HL-60/S4 treated with phorbol 12-myristate 13-acetate at 8.2 ng/mL for 4 days and 3 days (cell line): ENCODE results near the gene IFI30.

ENCODE experiments used
- in situ Hi-C: fragments of 300-500 bp; cut with MboI; formaldehyde crosslinking; loops from 2 replicates; pipeline ENCODE4 v1.15.0; 2022; ENCODE audit warnings: low sequenced_read_pairs

Gene IFI30

DNA sequence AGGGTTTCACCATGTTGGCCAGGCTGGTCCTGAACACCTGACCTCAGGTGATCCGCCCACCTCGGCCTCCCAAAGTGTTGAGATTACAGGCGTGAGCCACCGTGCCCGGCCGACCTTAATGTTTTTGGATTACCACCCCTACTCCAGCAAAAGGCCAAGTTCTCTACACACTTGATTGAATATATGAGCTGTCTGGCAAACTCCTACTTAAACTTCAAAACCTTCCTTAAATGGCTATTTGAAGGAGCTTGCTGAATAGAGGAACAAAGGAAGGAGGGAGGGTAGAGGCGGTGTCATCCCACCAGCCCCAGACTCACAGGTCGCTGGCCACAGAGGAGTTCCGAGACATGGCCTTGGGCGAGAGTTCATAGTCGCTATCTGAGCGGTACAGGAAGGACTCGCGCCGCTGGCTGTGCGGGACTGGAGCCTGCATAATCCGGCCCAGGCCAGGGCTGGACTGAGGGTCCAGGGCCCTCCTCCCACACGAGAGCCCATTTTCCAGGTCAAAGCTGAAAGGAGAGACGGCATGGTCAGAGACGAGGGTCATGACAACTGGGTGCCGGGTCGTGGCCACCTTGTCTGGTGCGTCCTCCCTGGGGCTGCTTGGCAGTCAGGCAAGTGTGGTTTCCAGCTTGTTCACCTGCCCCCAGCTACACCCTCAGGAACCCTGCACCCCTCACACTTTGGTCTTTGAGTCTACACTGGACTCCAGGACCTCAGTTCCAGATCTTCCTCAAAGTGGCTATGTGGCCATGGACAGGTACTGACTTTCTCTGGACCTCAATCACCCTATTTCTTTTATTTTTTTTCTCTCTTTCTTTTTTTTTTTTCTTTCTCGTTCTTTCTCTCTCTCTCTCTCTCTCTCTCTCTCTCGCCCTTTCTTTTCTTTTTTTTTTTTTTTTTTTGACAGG, 48.5 kb downstream of the IFI30 start:
- in situ Hi-C loops = loop anchor here (25.0 kb wide), 1 partner anchor 115 kb away; the partner anchor contains the start of gene PGPEP1

GRCh38 chr19:18223860-18224524, 50.4 kb downstream of the IFI30 start:
- in situ Hi-C loops = loop anchor here (25.0 kb wide), 1 partner anchor 113 kb away; the partner anchor contains the start of gene PGPEP1

DNA sequence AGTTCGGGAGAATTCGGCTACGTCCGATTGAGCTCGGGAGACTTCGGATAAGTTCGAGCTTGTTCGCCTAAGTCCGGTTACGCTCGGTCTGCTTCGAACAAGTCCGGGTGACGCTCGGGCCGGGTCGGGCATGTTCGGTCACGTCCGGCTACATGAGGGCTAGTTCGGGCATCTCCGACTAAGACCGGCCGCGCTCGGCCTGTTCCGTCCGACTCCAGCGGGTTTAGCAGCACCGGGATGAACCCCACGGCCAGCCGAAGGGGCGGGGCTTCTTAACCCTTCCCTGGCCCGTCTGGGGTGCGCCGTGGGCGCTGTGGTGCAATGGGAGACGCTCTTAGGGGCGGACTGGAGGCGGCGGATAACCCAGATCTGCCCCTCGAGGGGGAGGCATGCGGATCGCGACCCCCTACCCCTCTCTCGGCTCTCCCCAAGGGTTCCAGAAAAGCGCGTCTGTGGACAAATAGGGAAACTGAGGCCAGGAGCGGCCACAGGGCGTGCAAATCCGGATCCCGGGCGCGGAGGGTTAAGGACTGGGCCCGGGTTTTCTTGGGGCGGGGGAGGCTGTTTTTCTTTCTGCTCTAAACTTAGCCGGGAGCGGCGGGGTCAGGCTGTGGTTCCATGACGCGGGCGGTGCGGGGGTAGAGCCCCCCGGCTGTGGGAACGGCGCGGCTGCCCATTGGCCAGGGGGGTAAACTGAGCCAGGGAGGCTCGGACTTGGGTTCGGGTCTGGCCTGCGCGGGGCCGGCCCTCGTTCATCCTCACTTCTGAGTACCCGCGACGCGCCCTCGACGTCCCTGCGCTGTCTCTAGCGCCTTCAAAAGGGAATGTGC, 51.1 kb downstream of the IFI30 start:
- in situ Hi-C loops = loop anchor here (25.0 kb wide), 1 partner anchor 113 kb away; the partner anchor contains the start of gene PGPEP1

GRCh38 chr19:18225355-18225701, 51.7 kb downstream of the IFI30 start:
- in situ Hi-C loops = no loop called here

DNA sequence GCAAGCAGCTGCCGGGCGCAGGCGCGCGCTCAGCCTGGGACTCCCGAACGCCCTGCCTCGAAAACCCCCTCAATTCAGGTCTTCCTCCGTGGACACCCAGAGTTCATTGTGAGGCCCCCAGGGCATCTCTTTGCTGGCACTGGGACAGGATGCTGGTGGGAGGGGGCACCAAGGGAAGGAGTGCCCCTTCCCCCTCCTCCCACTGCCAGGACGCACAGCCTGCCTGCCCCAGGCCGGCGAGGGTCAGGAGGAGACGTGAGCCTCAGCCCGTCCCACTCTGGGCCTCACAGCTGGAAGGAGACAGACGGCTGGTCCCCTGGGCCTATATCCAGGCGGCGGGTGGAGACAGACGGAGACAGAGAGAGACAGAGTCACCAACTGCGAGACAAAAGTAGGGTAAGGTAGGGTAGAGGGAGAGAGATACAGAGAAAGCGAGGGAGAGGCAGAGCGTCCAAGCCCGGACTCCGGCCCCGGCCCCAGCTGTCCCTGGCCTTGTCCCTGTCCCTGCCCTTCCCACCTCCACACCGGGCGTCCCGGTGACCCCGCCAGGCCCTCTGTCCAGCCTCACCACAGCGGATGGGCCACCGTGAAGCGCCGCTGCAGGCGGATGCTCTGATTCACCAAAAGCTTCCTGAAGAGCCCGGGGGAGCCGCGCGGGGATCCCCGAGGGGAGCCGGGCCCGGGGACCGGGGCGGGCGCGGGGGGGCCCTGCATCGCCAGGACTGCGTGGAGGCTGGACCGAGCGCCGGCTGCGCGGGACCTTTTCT, 52.3 kb downstream of the IFI30 start, which contains the start of gene PDE4C:
PDE4C (minus strand) TSS at position 737 of the 767 bp plus-strand sequence; CDS start at position 714, 23 bp downstream.
- in situ Hi-C loops = no loop called here

- in situ Hi-C loops = no loop called here
These were observed 53.6 kb downstream of the IFI30 start for GRCh38 chr19:18226956-18227780.
